Measurements from ENCODE around the gene JPH3. TPM values are rescaled to one million over a fixed set of nuclear protein-coding genes. Genes with fewer than 3 reads are reported as not detected.

JPH3 gene
- total RNA-seq, 4 donors from 2014 or later: not detected

DNA sequence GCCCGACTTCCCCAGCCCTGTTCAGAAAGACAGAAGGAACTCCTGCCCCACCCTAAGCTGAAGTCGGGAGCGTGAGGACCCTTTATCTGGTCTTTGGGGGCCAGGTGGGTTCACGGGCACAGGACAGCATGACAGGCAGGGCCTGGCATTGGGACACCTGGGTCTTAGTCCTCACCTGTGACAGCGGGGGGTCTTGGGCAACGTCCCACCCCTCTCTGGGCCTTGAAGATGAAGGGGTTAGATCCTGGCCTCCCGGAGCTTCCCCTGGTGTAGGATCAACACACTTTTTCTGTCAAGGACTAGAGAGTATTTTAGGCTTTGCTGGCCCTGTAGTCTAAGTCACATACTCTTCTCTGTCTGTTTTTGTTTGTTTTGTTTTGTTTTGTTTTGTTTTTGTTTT lies 65.1 kb downstream of the JPH3 start:
- H3K4me3 ChIP-seq: no peak overlapping the region
- in situ Hi-C loops (cut with MboI; ENCODE audit: low sequenced_read_pairs in 4 of 4): no loop called here
- ATAC-seq (no peak), DNase-seq (no peak)
- intact Hi-C loops (cut with DNase I; ENCODE audit: low total_unique reads): no loop called here
- no peaks in the 10 kb centered on the region for H3K36me3 ChIP-seq
- H3K4me1 ChIP-seq: no peaks in the 10 kb centered on the region
- peaks cover 3 to 12% (median 8%) of the 10 kb centered on the region in 3 donors for H3K27me3 ChIP-seq
- H3K27ac ChIP-seq: no peak overlapping the region
- H3K9me3 ChIP-seq: no peaks in the 10 kb centered on the region
- no peak for TF ChIP-seq POLR2A (IDR thresholded peaks at IDR 0.05)
- no peak for TF ChIP-seq CTCF (IDR thresholded peaks at IDR 0.05 in 4 of 5, conservative IDR thresholded peaks at IDR 0.05 in 1 of 5)

DNA sequence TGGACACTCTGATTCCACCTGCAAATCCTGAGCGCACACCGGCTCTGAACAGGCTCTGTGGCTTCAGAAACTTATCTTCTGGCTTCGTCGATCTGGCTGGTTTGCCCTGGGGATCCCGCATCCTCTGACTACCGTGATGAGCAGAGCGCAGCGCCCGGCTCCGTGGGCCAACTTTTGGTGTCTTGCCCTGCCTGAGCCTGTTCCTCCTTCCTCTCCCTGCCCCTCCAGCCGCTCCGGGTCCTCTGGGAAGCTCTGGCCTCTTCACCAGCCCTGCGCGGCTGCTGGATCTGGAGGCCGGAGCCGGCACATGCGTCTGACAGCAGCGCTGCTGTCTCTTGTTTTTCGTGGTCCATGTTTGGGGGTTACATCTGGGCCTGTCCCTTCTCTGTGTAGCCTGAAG lies 65.6 kb downstream of the JPH3 start:
- Histone ChIP-seq H3K4me1 (no peaks in the 10 kb centered on the region), H3K9me3 (no peaks in the 10 kb centered on the region), H3K36me3 (no peaks in the 10 kb centered on the region), H3K4me3 (no peak overlapping the region), H3K27ac (no peak overlapping the region), H3K27me3 (peaks cover 5 to 14% (median 8%) of the 10 kb centered on the region in 3 donors)
- intact Hi-C loops (cut with DNase I; ENCODE audit: low total_unique reads) (no loop called here), in situ Hi-C loops (cut with MboI; ENCODE audit: low sequenced_read_pairs in 4 of 4) (no loop called here)
- TF ChIP-seq POLR2A (IDR thresholded peaks at IDR 0.05): no peak
- TF ChIP-seq CTCF (IDR thresholded peaks at IDR 0.05 in 4 of 5, conservative IDR thresholded peaks at IDR 0.05 in 1 of 5): no peak
- DNase-seq (no peak), ATAC-seq (no peak)

- intact Hi-C loops (cut with DNase I; ENCODE audit: low total_unique reads): no loop called here
- H3K36me3 ChIP-seq: no peaks in the 10 kb centered on the region
- no peaks in the 10 kb centered on the region for H3K9me3 ChIP-seq
- TF ChIP-seq CTCF (IDR thresholded peaks at IDR 0.05 in 4 of 5, conservative IDR thresholded peaks at IDR 0.05 in 1 of 5) (no peak), POLR2A (IDR thresholded peaks at IDR 0.05) (no peak)
- in situ Hi-C loops (cut with MboI; ENCODE audit: low sequenced_read_pairs in 4 of 4): no loop called here
- H3K27ac ChIP-seq: no peak overlapping the region
- H3K27me3 ChIP-seq: peaks cover 0 to 19% (median 5%) of the 10 kb centered on the region in 3 donors
- ATAC-seq (no peak), DNase-seq (no peak)
- no peaks in the 10 kb centered on the region for H3K4me1 ChIP-seq
- H3K4me3 ChIP-seq: no peak overlapping the region
Observed at GRCh38 chr16:87669672-87670071, 67.4 kb downstream of the JPH3 start.

- Histone ChIP-seq H3K4me1 (no peaks in the 10 kb centered on the region), H3K36me3 (no peaks in the 10 kb centered on the region), H3K9me3 (no peaks in the 10 kb centered on the region), H3K4me3 (no peak overlapping the region), H3K27ac (no peak overlapping the region), H3K27me3 (peaks cover 4 to 14% (median 7%) of the 10 kb centered on the region in 3 donors)
- in situ Hi-C loops (cut with MboI; ENCODE audit: low sequenced_read_pairs in 4 of 4) (no loop called here), intact Hi-C loops (cut with DNase I; ENCODE audit: low total_unique reads) (no loop called here)
- TF ChIP-seq POLR2A (IDR thresholded peaks at IDR 0.05): no peak
- no peak for TF ChIP-seq CTCF (IDR thresholded peaks at IDR 0.05 in 4 of 5, conservative IDR thresholded peaks at IDR 0.05 in 1 of 5)
- ATAC-seq (no peak), DNase-seq (no peak)
Observed at GRCh38 chr16:87671221-87671620, 68.9 kb downstream of the JPH3 start.

- H3K36me3 ChIP-seq: no peaks in the 10 kb centered on the region
- H3K27ac ChIP-seq: no peak overlapping the region
- no peaks in the 10 kb centered on the region for H3K9me3 ChIP-seq
- TF ChIP-seq CTCF (IDR thresholded peaks at IDR 0.05 in 4 of 5, conservative IDR thresholded peaks at IDR 0.05 in 1 of 5) (no peak), POLR2A (IDR thresholded peaks at IDR 0.05) (no peak)
- in situ Hi-C loops (cut with MboI; ENCODE audit: low sequenced_read_pairs in 4 of 4): no loop called here
- no peaks in the 10 kb centered on the region for H3K4me1 ChIP-seq
- H3K27me3 ChIP-seq: peaks cover 4 to 14% (median 7%) of the 10 kb centered on the region in 3 donors
- DNase-seq (no peak), ATAC-seq (no peak)
- H3K4me3 ChIP-seq: no peak overlapping the region
- intact Hi-C loops (cut with DNase I; ENCODE audit: low total_unique reads): no loop called here
Observed at GRCh38 chr16:87671715-87672270, 69.5 kb downstream of the JPH3 start.
